Esophagus muscularis mucosa (tissue), 3 donors: ENCODE data around the gene SLC35A1.

ENCODE experiments used
- CTCF ChIP-seq, 3 experiments: fragments of 200-600 bp in 2 of 3; fragments of 450-650 bp in 1 of 3; sonication (generic) in 2 of 3; IDR thresholded peaks; one replicate each; pipeline ENCODE4 v1.5.1; 2017 to 2019; ENCODE audit warnings: antibody characterized with exemption in 3 of 3, mild to moderate bottlenecking in 2 of 3, moderate library complexity in 1 of 3
- POLR2A ChIP-seq: fragments of 450-650 bp; IDR thresholded peaks from one replicate; pipeline ENCODE4 v1.6.1; 2017; ENCODE audit warnings: antibody characterized with exemption, moderate library complexity, mild to moderate bottlenecking, low read depth
- POLR2AphosphoS5 ChIP-seq, 2 donors: sonication (generic); formaldehyde crosslinking; IDR thresholded peaks; one replicate each; pipeline ENCODE4 v1.6.1; 2017; ENCODE audit warnings: antibody characterized with exemption in 2 of 2

- TF ChIP-seq CTCF (IDR thresholded peaks at IDR 0.05) (no peak), POLR2A (no peak), POLR2AphosphoS5 (IDR thresholded peaks at IDR 0.05) (no peak)
These were observed 69.0 kb downstream of the SLC35A1 start for GRCh38 chr6:87541744-87542143.
